ENCODE measurements around the gene FICD. TPM values are rescaled to one million over a fixed set of nuclear protein-coding genes. Genes with fewer than 3 reads are reported as not detected.
A peak's percentile ranks its signal among the peaks of the same experiment; 100 is the strongest.

Gene FICD
- total and polyA plus RNA-seq, 9 of the 15 experiments (the other 6 are each of a cell fraction or from before 2014, with no cell fraction given) = 0.88 to 4.5 (median 1.9) TPM

- TF ChIP-seq, protein P1, sequence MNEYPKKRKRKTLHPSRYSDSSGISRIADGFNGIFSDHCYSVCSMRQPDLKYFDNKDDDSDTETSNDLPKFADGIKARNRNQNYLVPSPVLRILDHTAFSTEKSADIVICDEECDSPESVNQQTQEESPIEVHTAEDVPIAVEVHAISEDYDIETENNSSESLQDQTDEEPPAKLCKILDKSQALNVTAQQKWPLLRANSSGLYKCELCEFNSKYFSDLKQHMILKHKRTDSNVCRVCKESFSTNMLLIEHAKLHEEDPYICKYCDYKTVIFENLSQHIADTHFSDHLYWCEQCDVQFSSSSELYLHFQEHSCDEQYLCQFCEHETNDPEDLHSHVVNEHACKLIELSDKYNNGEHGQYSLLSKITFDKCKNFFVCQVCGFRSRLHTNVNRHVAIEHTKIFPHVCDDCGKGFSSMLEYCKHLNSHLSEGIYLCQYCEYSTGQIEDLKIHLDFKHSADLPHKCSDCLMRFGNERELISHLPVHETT (CRISPR knock-in tag; conservative IDR thresholded peaks at IDR 0.05 in 1 of 2, IDR thresholded peaks at IDR 0.05 in 1 of 2) = peak in 1 of 2 experiments; percentile 61; a peak in 1 of 4 replicates
- TF ChIP-seq OTX1 (CRISPR knock-in tag; IDR thresholded peaks at IDR 0.05) = no peak
- no peak for TF ChIP-seq CTCFL (IDR thresholded peaks at IDR 0.05; ENCODE audit: borderline replicate concordance, insufficient read depth, low read depth, low read length, poor library complexity, severe bottlenecking)
- TF ChIP-seq ZBTB11 (CRISPR knock-in tag; IDR thresholded peaks at IDR 0.05) = 0 out of 6 replicates have a peak, but pooled peaks of 1 of the 3 experiments have one; percentile 16
- peak; percentile 75 for TF ChIP-seq HMGN3 (IDR thresholded peaks at IDR 0.05; ENCODE audit: borderline replicate concordance, extremely low read depth, insufficient read length, low read depth, low read length)
- TF ChIP-seq ZNF780A (CRISPR knock-in tag; IDR thresholded peaks at IDR 0.05) = no peak
- TF ChIP-seq FOXA1 (IDR thresholded peaks at IDR 0.05; ENCODE audit: borderline replicate concordance) = no peak
- no peak for TF ChIP-seq HNRNPUL1 (IDR thresholded peaks at IDR 0.05; ENCODE audit: low read length)
- no peak for TF ChIP-seq CAMTA2 (CRISPR knock-in tag; conservative IDR thresholded peaks at IDR 0.05)
- no peak for TF ChIP-seq RAD21 (CRISPR knock-in tag; conservative IDR thresholded peaks at IDR 0.05 in 1 of 2, IDR thresholded peaks at IDR 0.05 in 1 of 2)
- TF ChIP-seq, protein P2, sequence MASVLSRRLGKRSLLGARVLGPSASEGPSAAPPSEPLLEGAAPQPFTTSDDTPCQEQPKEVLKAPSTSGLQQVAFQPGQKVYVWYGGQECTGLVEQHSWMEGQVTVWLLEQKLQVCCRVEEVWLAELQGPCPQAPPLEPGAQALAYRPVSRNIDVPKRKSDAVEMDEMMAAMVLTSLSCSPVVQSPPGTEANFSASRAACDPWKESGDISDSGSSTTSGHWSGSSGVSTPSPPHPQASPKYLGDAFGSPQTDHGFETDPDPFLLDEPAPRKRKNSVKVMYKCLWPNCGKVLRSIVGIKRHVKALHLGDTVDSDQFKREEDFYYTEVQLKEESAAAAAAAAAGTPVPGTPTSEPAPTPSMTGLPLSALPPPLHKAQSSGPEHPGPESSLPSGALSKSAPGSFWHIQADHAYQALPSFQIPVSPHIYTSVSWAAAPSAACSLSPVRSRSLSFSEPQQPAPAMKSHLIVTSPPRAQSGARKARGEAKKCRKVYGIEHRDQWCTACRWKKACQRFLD (CRISPR knock-in tag; IDR thresholded peaks at IDR 0.05) = 0 out of 2 replicates have a peak, but pooled peaks have one; percentile 61
- TF ChIP-seq GATAD2A (IDR thresholded peaks at IDR 0.05) = no peak
- TF ChIP-seq CTBP1 (IDR thresholded peaks at IDR 0.05; ENCODE audit: borderline replicate concordance) = peak; percentile 50; the same call in 1 of the 2 replicates
- TF ChIP-seq CREB3L1 (IDR thresholded peaks at IDR 0.05; ENCODE audit: borderline replicate concordance, low read depth) = no peak
- no peak for TF ChIP-seq PML (IDR thresholded peaks at IDR 0.05; ENCODE audit: low read length)
These were observed 47.5 kb downstream of the FICD start, which contains the start of gene ISCU (continued) for GRCh38 chr12:108562348-108563135.

Data from K562 (cell line).